Measurements from ENCODE around the gene CEP295NL.

DNA sequence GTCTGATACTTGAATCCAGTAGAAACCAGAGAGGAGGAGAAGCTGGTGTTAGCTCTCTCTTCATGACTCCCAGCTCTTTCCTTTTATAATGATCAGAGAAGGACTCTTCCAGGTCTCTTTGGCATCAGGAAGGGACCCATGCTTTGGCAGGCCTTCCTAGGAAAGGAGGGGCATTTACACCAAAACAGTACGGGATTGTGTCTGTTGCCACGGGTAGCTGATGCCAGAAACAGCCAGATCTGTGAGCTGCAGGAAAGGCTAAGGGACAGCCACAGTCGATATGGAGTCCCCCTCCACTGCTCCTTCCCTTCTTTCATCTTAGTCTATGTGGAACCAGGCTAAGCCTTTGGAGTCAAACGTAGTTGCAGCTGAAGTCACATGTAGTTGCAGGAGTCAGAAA is 9.3 kb downstream of the CEP295NL start:
- no peak for TF ChIP-seq TAF1 (IDR thresholded peaks at IDR 0.05; ENCODE audit: low read depth, low read length)
- TF ChIP-seq POLR2A (IDR thresholded peaks at IDR 0.05; ENCODE audit: low read depth, low read length): no peak
- TF ChIP-seq POLR2AphosphoS5 (IDR thresholded peaks at IDR 0.05; ENCODE audit: low read depth, low read length): no peak
- TF ChIP-seq POU2F2 (IDR thresholded peaks at IDR 0.05; ENCODE audit: low read depth, low read length): no peak
- no peak for TF ChIP-seq PAX5 (IDR thresholded peaks at IDR 0.05; ENCODE audit: insufficient read depth, low read length, severe bottlenecking)
